Right cardiac atrium (tissue), 5 donors: Measurements from ENCODE around the gene PLK4. TPM values are rescaled to one million over a fixed set of nuclear protein-coding genes. Genes with fewer than 3 reads are reported as not detected.

Experiments used
- ATAC-seq, 2 donors: fragments of 200-7000 bp; cut with Tn5 transposase; one replicate each; pipeline versions ENCODE4 v1.8.0 to v1.9.1; 2020; ENCODE audit warnings: moderate library complexity in 2 of 2, mild to moderate bottlenecking in 1 of 2
- DNase-seq, 3 donors: peaks; one replicate each; pipeline ENCODE4 v3.0.0-alpha.2; 2020
- H3K27ac ChIP-seq: one replicate; pipeline ENCODE4 v1.5.1; 2013; ENCODE audit warnings: mild to moderate bottlenecking, low read length, control low read depth, moderate library complexity
- H3K27me3 ChIP-seq: one replicate; pipeline ENCODE4 v1.6.1; 2013; ENCODE audit not compliant: control insufficient read depth, insufficient read depth
- H3K4me1 ChIP-seq: one replicate; pipeline ENCODE4 v1.6.1; 2013; ENCODE audit warnings: low read length; ENCODE audit not compliant: control insufficient read depth, insufficient read depth
- H3K4me3 ChIP-seq: one replicate; pipeline ENCODE4 v1.5.1; 2013; ENCODE audit warnings: low read length, control low read depth
- H3K9me3 ChIP-seq: one replicate; pipeline ENCODE4 v1.6.1; 2013; ENCODE audit warnings: low read length; ENCODE audit not compliant: control insufficient read depth
- WGBS: extraction: QIAGEN DNeasy Blood & Tissue Kit; methylation state at CpG from one replicate; pipeline ENCODE4 v1.1.7; 2013; 5-methylcytosine and 5-hydroxymethylcytosine counted together
- intact Hi-C, 4 donors: fragments of 100-400 bp; cut with DNase I; formaldehyde crosslinking; loops; one replicate each; pipeline versions ENCODE4 v1.11.0 to v1.14.0; 2022 to 2023
- long read RNA-seq, 4 donors: library from polyadenylated mRNA; unstranded; transcript quantifications; one replicate each; pipeline ENCODE4 v2.0.0, GENCODE V29; 2020 to 2021
- polyA plus RNA-seq: library from polyadenylated mRNA; stranded (reverse); fragments of 200-250 nt; gene quantifications from one replicate; pipeline ENCODE4 v1.2.3, GENCODE V29; 2013
- total RNA-seq, 4 donors: library from RNA; stranded (reverse); fragmentation: NEBNext Ultra II Directional; extraction: Animal tissue kit (Norgen Biotek cat#: 25700); gene quantifications; one replicate each; pipeline ENCODE4 v1.2.1, GENCODE V29; 2021
- donor health status: healthy with polysubstance abuse.
- donor health status: DM: no; HTN: yes; CAD: no.
- donor health status: DM: no; HTN: no; CAD: no.
- donor health status: DM: no; HTN: yes; CAD: no; lungs with severe emphysema.
- donor health status: DM: yes; HTN: yes; CAD: no.

PLK4 gene
- total RNA-seq (1 to 10 TPM in 1 of 4 donors, under 1 TPM in 3; 0.37 to 1.1 (median 0.66) TPM), polyA plus RNA-seq (0.52 TPM)
- long read RNA-seq, donor 1 = 0 reads
- long read RNA-seq, donor 2, partial matches to known transcripts = 0 of 1 reads
- long read RNA-seq, donor 2, other reads (novel, unspliced or antisense) = 0 of 1 reads
- long read RNA-seq, donor 3 = 0 reads
- long read RNA-seq, donor 4 = 0 reads

DNA sequence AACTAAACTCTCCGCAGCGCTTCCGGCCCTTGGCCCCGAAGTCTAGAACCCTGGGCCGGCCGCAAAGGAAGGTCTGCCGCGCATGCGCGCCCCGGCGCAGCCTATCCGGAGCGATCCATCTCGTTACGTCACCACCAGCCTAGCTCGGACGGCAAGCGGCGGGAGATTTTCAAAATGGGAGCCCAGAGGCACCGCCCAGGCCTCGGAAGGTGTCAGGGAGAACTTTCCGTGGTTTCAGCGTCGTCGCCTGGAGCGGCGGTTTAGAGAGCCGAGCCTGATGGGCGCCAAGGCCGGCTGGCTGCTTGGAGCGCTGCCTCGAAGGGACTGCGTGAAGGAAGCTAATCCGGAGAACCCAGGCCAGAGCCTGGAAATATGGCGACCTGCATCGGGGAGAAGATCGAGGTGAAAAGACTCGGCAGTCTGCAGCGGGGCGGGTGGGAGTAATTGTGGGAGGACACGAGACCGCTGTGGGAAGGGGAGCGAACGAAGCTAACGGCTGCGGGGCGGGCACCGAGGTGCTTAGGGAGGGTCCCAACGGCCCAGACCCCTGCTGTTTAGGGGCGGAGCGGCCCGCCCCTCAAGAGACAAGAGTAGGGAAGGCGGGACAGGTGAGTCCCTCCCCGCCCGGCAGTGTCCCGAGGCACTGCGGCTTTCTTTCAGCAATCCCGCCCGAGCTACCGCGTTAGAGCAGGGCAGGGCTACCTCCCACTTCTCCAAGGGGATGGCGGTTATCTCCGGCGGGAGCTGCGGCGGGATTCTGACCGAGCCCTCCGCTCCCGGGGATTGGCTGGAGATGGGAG lies at the start of gene PLK4:
PLK4 (plus strand) TSS at position 131 of the 800 bp plus-strand sequence; CDS start at position 373, 242 bp downstream.
- Histone ChIP-seq H3K27me3 (no peaks in the 10 kb centered on the region), H3K4me3 (peak within 1 kb of the TSS; percentile 94), H3K4me1 (no peaks in the 10 kb centered on the region), H3K27ac (peak within 1 kb of the TSS; percentile 66), H3K9me3 (no peaks in the 10 kb centered on the region)
- DNase-seq (peak; percentile 96 to 98 (median 98)), ATAC-seq (peak; percentile 99)
- intact Hi-C loops = no loop called here
- under 1% methylated on average over 70 of the region's 70 CpGs for WGBS

DNA sequence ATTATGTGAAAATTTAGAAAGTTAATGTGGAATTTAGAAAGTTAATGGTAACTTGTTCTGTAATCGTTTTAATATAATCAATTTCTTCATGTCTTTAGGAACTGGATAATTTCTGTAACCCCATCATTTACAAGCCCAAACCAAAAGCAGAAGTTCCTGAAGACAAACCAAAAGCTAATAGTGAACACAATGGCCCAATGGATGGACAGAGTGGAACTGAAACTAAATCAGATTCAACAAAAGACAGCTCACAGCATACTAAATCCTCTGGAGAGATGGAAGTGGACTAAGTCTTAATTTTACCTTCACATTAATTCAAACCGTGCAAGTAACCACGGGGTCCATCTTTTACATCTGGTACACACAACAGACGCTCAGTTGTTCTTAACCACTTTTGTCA lies 48.1 kb upstream of the PLK4 start:
- H3K4me1 ChIP-seq = no peaks in the 10 kb centered on the region
- no peaks in the 10 kb centered on the region for H3K9me3 ChIP-seq
- no peak overlapping the region for H3K27ac ChIP-seq
- intact Hi-C loops = no loop called here
- H3K4me3 ChIP-seq = no peak overlapping the region
- no peaks in the 10 kb centered on the region for H3K27me3 ChIP-seq
- WGBS = 95% methylated on average over 4 of the region's 4 CpGs
- ATAC-seq = no peak
- DNase-seq = no peak

- Histone ChIP-seq H3K9me3 (no peaks in the 10 kb centered on the region), H3K27me3 (no peaks in the 10 kb centered on the region), H3K4me3 (no peak overlapping the region), H3K27ac (no peak overlapping the region), H3K4me1 (no peaks in the 10 kb centered on the region)
- DNase-seq = no peak
- no peak for ATAC-seq
- 92% methylated on average over 12 of the region's 12 CpGs for WGBS
- intact Hi-C loops = no loop called here
Measured at GRCh38 chr4:127843704-127844600, 36.7 kb upstream of the PLK4 start.

DNA sequence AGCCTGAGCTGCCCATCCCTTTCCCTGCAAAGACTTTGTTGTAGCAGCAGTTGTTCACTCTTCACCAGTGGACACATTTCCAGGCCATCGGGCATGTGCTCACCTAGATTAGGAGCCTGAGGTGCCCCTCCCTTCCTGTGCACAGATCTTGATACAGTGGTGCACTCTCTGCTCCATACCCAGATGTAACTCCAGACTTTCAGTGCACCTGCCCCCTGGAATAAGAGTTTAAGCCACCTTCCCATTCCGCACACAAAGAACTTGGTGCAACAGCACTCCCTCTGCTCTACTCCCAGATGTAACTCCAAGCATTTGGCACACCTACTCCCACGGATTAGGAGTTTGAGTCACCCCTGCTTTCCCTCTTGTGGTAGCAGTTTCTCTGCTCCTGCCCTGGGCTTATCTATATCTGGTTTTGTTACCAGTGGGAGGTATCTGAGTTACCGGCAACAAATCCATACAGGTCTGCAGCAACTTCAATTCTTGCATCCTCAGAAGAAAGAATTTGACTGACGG lies 36.0 kb upstream of the PLK4 start:
- ATAC-seq = no peak
- intact Hi-C loops = no loop called here
- 79% methylated on average over 5 of the region's 5 CpGs for WGBS

GRCh38 chr4:127846061-127846460 lies 34.6 kb upstream of the PLK4 start:
- Histone ChIP-seq H3K4me1 (no peaks in the 10 kb centered on the region), H3K4me3 (no peak overlapping the region), H3K27ac (no peak overlapping the region), H3K27me3 (no peaks in the 10 kb centered on the region), H3K9me3 (no peaks in the 10 kb centered on the region)
- DNase-seq (no peak), ATAC-seq (no peak)
- intact Hi-C loops = no loop called here

More for the DNA sequence above, 36.0 kb upstream of the PLK4 start:
- Histone ChIP-seq H3K27ac (no peak overlapping the region), H3K4me1 (no peaks in the 10 kb centered on the region), H3K9me3 (no peaks in the 10 kb centered on the region), H3K4me3 (no peak overlapping the region), H3K27me3 (no peaks in the 10 kb centered on the region)
- no peak for DNase-seq

DNA sequence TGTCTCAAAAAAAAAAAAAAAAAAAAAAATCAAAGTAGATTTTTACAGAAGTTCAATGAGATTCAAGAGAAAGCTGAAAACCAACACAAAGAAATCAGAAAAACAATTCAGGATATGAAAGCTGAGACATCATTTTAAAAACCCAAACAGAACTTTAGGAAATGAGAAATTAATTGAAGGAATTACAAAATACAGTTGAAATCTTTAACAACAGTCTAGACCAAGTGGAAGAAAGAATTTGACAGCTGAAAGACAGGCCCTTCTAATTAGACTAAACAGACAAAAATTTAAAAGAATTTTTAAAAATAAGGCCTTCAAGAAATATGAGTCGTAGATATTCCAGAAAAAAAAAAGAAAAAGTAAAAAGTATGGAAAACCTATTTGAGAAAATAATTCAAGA lies 33.9 kb upstream of the PLK4 start:
- H3K9me3 ChIP-seq = no peaks in the 10 kb centered on the region
- ATAC-seq (no peak), DNase-seq (no peak)
- WGBS = 94% methylated on average over 1 of the region's 1 CpG
- intact Hi-C loops = no loop called here
- H3K4me1 ChIP-seq = no peaks in the 10 kb centered on the region
- H3K27me3 ChIP-seq = no peaks in the 10 kb centered on the region
- no peak overlapping the region for H3K4me3 ChIP-seq
- H3K27ac ChIP-seq = no peak overlapping the region

GRCh38 chr4:127849505-127850234 lies 31.0 kb upstream of the PLK4 start:
- Histone ChIP-seq H3K27ac (no peak overlapping the region), H3K4me3 (no peak overlapping the region), H3K27me3 (no peaks in the 10 kb centered on the region), H3K4me1 (no peaks in the 10 kb centered on the region), H3K9me3 (no peaks in the 10 kb centered on the region)
- intact Hi-C loops = no loop called here
- WGBS = 82% methylated on average over 1 of the region's 1 CpG
- DNase-seq = no peak
- ATAC-seq = no peak

DNA sequence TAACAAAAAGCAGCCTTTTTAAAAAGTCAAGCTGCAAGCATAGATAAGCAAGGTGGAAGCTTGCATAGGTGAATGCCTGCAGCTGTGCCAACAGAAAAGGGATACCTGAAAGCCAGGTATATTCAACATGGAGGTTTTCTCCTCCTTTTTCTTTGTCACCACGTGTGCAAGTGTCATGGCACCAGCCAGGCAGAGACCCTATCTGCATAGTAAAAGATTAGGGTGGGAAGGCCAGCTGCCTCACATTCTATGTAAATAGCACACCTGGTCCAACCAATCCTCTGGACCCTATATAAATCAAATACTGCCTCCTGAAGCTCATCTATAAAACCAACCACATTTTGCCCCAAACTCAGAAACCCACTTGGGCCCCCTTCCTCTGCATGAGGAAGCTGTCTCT lies 28.0 kb upstream of the PLK4 start:
- ATAC-seq (no peak), DNase-seq (no peak)
- H3K4me3 ChIP-seq = no peak overlapping the region
- WGBS = 18% methylated on average over 1 of the region's 1 CpG
- peaks cover 5% of the 10 kb centered on the region for H3K4me1 ChIP-seq
- H3K9me3 ChIP-seq = no peaks in the 10 kb centered on the region
- no peaks in the 10 kb centered on the region for H3K27me3 ChIP-seq
- H3K27ac ChIP-seq = no peak overlapping the region
- intact Hi-C loops = no loop called here

GRCh38 chr4:127856196-127856812 lies 24.4 kb upstream of the PLK4 start:
- intact Hi-C loops = no loop called here
- H3K9me3 ChIP-seq = no peaks in the 10 kb centered on the region
- H3K4me3 ChIP-seq = no peak overlapping the region
- DNase-seq = no peak
- no peaks in the 10 kb centered on the region for H3K27me3 ChIP-seq
- no peak for ATAC-seq
- peaks cover 5% of the 10 kb centered on the region for H3K4me1 ChIP-seq
- H3K27ac ChIP-seq = no peak overlapping the region

DNA sequence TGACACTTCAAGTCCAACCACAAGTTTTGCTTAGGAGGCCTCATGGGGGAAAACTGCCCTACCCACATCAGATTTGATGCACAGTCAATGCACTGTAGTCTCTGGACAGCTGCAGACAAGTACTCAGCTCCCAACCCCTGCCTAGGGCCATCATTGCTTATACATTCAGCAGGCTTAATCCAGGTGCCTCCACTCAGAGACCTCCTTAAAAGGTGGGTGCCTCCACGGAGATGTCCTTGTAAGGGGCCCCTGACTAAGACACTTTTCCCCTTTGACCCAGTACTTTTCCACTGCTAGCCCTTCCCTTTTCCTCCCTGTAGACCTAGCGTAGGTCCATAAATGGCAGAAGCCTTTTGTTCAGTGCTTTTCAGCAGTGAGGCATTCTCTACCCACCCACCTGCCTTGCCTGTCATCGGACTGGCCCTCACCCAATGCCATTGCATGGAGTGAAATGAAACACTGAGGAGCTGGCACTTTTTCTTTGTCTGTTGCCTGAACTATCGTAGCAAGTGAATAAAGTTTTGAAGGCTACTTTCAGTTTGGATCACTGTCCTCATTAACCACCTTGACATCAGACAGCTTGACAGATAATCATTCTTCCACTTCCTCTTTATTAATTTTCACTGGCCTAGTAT lies 23.8 kb upstream of the PLK4 start:
- Histone ChIP-seq H3K4me1 (peaks cover 5% of the 10 kb centered on the region), H3K9me3 (no peaks in the 10 kb centered on the region), H3K4me3 (no peak overlapping the region), H3K27ac (no peak overlapping the region), H3K27me3 (no peaks in the 10 kb centered on the region)
- peak in 1 of 2 donors; percentile 34 for ATAC-seq
- DNase-seq = no peak
- intact Hi-C loops = no loop called here
- 82% methylated on average over 4 of the region's 4 CpGs for WGBS
